GM19455 (cell line): Measurements from ENCODE around the gene SUFU.

ENCODE experiments used
- ATAC-seq: cut with Tn5 transposase; IDR thresholded peaks from one replicate; pipeline ENCODE4 v1.9.1; 2021; ENCODE audit not compliant: unreplicated experiment

The SUFU gene

DNA sequence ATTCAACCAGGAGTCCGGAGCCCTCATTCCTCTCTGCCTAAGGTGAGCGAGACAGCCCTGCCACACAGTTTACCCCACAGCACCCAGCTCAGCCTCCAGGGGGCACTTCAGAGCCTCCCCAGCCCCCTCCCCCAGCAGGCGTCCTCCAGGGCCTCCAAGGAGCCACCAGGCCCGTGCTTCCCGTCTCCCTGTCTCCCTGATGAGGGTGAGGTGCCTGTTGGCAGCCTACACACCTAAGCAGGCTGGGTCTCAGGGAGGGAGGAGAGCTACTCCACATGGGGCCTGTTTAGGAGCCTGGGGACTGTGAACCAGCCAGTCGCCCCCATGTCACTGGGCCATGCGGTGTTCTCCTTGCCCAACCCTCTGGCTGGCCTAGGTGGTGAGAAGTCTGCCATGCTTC, 111.6 kb downstream of the SUFU start:
- ATAC-seq, result no peak

DNA sequence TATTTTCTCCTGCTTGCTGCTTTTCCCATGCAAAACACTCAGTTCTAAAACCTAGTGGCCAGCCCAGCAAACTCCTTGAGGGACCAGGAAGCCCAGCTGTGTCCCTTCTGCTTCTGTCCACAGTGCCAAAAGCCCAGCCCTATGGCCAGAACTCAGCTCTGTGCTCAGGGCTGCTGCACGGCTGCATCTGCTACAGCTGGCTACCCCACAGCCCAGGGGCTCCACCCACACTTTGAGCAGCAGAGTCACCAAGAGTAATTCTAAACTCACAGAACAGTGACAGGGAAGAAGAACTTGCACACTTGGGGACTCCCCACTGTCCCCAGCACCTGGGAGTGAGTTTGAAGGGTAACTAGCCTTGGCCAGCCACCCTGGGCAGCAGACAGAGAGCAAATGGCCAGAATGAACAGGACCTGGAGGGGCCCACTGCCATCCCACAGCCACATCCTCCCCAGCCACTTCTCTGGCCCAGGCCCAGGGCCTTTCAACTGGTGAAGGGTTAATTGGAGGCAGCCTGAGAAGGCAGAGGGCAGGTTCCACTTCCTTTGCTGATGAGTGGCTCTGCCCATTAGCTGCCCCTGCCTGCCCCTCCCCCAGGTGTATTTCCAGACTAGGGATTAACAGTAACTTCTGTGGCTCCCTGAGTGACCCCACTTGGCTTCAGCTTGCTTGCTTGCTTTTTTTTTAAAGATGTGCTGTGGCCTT, 112.4 kb downstream of the SUFU start:
- ATAC-seq, result no peak

DNA sequence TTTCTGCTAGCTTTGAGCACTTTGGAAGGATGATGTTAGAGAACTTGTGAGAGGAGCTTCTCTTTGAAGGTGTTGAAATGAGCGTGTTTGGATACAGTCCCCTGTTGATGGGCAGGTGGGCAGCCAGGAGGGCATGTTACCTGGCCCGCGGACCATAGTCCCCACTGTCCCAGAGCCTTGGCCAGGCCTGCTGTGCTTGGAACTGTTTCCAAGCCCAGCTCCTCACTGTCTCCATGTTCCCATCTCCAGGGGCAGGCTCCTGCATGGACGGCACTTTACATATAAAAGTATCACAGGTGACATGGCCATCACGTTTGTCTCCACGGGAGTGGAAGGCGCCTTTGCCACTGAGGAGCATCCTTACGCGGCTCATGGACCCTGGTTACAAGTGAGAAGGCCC, 113.3 kb downstream of the SUFU start:
- ATAC-seq, result no peak

DNA sequence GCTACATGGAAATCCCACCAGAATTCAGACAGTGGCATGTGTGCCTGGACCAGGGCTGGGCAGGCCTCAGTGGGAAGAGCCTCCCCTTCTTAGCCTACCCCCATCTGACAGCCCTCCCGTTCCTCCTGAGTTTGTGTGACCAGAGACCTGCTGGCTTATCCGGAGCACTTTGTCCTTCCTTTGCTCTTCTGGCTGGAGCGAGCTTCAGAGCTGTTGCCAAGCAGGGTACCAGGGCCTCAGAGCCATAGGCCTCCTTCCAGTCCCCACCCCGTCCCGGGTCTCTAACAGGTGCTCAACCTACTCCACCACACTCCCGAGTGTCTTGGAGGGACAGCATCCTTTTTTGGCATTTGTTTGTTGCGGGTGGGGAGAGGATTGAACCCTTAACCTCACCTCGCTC, 114.0 kb downstream of the SUFU start:
- ATAC-seq, result no peak

DNA sequence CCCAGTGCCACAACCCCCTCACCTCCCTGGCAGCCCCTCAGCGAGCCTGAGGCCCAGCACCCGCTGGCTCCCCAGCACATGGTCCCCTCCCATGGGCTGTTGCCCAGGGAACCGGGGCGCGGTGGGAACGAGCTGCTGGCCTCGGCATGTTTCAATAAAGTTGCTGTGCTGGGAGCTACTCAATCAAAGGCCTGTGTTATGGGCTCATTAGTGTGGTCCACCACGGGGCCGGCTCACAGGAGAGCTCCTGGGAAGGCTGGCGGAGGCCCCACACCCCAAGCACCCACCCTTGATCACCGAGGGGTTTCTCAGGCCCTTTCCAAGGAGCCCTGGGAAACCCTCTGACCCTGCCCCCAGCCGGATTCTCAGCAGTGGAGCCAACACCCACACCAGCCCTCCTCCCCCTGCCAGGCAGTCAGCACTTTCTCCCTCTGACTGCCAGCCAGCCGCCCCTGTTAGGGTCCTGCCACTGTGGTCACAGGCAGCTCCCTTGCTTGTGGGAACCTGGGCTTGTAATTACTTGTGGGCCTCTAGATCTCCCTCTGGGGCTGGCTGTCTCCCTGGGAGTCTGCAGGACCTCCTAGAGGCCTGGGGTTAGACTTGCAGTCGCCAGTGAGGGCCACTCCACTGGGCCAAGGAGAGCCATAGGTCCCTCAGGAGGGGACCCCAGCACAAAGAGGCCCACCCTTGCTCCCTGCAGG, 115.7 kb downstream of the SUFU start:
- ATAC-seq, result no peak

DNA sequence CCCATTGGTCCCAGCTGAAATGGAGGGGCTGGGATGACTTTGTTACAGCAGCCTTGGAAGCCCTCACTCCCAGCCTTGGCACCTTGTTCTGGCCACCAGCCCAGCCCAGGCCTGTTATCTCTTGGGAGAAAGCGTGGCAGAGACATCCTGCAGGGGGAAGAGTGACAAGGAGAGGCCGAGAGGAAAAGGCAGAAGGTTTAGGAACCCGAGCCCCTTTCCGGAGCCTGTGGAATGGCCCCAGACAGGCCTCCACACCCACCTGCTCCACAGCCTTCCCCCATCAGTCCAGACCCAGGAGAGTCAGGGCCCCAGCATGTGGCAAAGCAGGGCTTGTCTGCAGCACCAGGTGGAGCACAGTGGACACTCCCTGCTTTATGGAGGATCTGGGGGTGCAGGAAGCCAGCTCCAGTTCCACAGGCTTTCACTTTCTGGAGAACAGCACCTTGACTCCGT, 116.4 kb downstream of the SUFU start:
- no peak for ATAC-seq

DNA sequence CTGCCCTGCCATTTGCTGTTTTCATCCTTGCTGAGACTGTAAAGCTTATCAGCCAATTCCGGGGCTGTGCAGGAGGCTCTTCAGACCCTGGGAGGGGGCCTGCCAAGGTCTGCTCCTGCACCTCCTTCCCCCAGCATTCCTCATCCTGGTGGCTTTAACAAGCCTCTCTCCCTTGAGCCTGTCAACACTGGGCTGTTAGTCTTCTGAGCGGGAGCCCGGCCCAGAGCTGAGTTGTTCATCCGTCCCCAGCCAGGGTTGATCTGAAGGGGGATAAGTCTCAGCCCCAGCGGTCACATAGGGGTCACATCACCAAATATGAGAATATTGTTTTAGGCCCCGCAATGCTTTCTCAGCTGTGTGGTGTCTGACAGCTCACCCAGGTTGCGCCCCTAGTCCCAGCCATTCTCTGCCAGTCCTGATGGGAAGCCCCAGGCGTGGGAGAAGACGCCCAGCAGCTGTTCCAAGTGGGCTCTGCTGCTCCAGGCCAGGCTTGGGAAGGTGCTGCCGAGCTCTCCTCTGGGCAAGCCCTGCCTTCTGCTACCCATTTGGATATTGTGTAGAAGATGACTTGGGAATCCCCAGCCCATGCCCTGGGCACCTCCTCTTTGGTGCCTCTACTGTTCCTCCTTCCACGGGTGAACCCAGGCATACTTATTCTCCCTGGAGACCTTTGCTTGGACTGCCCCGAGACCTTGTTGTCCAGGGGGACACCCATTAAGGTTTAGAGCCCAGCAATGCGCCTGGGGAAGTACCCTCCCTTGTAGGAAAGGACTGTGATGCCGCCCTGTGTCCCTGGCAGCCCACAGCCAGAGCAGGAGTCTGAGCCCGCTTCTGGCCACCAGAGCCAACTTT, 117.0 kb downstream of the SUFU start:
- no peak for ATAC-seq

DNA sequence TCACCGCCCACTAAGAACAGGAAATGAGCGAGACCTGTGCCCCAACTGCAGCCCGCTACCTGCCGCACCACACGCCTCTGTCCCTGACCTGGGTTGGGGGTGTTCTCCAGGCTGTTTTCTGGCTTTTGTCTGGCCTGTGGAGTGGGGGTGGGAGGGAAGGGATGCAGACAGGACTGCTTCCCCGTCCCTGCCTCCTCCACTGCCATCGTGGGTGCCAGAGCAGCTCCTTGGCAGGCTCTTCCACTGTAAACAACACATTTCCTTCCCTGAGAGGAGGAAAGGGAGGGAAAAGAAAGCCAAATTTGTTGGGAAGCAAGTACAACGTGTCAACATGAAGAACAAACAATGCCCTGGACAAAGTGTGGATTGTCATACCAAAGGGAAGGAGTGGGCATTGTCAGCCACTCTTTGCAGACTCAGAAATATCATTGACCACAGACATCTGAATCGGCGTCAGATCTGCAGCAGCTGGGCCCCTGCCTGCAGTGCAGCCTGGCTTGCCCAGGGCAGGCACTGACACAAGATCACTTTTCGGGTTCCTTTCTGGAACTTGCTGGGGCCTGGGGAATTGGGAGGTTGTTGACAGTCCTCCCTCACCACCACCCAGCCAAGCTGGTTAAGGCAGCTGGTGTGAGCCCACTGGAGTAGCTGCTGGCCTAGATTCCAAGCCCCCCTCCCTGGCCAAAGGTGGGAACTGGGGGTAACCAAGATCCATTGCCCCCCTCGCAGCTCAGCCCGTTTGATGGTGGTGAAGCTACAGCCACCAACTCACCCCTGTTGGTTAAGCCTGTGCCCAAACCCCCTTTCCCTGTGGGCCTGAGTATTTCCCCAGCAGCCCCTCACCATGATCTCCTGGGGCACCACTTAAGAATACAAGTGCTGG, 117.9 kb downstream of the SUFU start:
- ATAC-seq, result no peak

DNA sequence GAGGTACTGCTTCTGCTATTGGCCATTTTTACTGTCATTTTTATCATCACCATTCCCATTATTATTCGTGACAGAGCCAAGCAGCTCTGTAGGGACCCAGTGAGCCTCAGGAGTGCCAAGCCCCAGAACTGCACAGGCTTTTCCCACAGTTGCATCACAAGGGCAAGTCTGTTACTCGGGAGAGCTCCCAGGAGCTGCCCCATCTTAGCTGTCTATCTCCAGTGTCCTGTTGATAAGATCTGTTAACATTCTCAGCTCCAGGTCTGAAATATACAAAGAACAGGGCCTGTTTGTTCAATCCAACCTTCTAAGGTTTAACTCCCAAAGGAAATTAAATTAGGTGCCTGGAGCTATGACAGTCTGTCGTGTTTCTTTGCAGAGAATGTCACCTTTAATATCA, 120.3 kb downstream of the SUFU start:
- no peak for ATAC-seq

DNA sequence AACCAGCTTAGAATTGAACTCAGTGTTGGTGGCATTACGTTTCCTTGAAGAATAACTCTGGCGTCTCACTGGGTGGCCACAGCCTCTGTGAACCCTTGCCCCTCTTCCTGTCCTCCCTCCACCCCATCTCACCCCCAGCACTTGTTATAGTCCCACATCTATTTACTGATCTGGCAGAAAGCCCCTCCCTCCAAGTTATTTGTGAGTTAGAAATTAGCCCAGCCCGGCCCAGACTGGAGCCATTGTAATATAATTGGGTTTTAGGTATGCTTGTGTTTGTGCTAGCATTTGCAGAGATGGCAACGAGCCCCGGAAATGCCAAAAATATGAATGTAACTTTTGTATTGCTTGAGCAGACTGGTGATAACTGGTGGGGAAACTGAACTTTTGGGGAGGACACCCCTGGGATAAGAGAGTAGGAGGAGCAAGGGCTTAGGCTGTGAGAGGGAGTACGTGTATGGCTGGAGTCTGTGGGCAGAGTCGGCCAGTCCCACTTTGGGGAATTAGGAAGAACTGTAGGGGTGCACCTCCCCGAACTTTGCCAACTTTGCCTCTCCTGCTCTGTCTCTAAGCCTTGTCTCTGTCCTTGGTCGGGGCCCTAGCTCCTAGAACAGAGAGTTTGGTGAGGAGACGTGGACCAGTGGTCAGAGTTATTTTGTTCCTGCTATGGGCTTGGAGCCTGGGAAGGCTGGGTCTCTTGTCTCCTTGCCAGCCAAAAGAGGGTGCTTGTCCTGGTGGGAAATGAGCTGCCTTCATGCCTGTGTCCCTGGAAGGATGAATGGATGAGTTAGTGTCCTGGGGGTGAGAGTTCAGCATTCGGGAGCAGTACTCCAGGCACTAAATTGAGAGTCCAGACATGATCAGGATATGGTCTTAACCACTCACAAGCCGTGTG, 121.2 kb downstream of the SUFU start:
- no peak for ATAC-seq

DNA sequence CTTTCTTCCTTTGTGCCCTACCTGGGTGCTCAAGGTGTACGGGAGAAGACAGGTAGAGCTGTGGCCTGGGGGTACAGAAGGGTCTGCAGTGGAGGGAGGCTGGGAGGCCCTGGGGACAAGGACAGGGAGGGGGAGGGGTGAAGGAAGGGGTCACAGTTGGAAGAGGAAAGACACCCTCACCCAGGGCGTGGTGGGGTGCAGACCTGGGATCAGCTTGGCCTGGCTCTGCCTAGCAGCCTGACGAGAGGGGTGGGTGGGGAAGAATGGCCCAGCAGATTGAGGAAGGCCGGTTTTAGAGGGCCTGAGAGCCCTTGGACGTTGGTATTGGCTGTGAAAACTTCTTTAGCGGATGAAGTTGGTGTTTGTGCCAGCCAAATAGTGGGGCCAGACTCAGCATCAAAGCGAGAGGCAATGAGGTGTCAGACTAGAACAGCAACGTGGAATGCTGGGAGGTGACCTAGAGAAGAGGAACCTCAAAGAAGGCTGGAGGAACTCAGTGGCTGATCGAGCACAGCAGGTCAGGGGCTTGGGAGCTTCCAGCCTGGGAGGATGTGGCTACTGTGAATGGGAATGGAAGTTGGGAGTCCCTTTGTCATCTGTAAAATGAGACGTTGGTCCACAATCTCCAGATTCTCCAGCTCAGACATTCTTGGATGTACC, 122.4 kb downstream of the SUFU start:
- ATAC-seq, result no peak

DNA sequence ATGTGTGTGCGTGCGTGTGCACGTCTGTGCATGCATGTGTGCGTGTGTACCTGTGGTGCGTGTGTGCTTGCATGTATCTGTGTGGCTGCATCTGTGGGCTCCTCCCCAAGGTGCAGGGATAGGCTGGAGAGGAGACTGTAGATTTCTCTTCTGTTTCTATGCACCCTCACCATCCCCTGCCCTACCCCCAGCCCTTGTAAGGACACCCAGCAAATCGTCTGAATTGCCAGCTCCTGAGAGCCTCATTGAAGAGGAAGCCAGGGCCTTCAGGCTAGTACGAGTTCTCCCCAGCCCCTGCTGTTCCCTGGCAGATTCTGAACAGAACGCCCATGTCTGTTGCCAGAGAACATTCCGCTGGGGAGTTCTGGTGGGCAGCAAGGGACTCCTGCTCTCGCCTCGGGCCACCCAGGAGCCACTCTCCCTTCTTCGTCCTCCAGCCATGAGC, 123.5 kb downstream of the SUFU start:
- no peak for ATAC-seq

DNA sequence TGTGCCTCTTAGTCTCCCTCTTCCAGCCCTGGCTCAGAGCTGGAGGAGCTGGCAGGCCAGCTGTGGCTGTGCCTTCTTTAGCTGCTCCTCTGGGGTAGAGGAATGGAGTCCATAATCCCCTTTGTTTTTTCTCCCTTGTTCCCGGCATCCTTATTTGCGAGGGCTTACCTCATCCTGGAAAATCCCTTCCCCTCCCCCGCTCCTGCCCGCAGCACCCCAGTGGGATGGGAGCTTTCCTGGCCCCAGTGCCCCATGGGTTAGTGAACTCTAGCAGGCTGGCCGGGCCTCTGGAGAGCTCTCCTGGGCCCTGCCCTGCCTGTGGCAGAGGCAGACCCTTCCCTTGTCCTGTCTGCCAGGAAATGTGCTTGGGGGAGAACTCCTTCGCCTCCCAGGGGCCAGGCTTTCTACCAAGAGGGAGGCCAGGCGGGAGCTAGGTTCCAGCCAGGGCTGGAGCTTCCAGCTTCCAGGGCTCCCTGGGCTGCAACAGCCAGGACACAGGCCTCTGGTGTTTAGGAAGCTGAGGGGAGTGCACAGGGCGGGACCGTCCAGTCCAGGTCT, 124.0 kb downstream of the SUFU start:
- ATAC-seq, result no peak

DNA sequence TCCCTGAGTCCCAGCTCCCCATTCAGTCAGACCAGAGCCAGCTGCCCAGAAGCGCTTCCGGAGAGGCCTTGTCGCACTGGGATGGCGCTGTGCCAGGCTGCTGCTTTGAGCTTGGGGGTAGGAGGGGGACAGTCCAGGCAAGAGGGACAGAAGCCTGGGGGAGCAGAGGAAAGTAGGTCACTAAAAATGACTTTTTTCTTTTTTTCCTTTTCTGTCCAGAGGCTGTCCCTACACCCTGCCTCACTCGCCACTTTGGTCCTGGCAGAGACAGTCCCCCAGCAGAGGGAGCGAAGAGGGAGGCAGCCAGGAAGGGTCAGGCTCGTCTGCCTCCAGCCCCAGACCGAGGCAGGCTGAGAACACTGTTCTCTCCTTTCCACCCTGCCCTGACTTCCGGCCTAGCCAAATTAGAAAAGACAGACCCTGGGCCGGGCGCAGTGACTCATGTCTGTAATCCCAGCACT, 124.7 kb downstream of the SUFU start:
- no peak for ATAC-seq

DNA sequence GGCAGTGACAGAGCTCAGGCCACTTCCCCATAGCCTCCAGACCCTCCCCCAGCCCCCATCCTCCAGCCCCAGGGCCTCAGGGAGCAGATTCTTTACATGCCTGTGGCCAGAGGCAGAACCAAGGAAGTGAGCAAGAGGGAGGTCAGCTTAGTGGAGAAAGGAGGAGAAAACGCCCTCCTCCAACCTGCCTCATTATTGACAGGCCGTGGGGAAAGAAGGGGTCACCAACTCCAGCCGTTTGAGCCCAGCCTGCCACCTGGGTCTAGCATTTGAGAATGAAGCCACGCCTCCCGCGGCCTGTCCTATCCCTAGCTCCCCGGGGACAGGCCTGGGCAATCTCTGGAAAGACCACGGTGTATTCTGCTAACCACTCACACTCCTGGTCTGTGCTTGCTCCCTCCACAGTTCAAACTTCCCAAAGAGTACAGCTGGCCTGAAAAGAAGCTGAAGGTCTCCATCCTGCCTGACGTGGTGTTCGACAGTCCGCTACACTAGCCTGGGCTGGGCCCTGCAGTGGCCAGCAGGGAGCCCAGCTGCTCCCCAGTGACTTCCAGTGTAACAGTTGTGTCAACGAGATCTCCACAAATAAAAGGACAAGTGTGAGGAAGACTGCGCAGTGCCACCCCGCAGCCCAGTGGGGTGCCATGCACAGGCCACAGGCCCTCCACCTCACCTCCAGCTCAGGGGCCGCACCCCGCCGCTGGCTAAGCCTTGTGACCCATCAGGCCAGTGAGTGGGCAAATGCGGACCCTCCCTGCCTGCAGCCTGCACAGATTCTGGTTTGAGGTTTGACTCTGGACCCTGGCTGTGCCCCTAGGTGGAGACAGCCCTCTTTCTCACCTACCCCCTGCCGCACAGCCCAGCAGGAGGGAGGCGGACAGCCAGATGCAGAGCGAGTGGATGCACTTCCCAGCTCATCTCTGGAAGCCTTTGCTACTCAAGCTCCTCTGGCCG, 126.2 kb downstream of the SUFU start:
- ATAC-seq, result no peak

DNA sequence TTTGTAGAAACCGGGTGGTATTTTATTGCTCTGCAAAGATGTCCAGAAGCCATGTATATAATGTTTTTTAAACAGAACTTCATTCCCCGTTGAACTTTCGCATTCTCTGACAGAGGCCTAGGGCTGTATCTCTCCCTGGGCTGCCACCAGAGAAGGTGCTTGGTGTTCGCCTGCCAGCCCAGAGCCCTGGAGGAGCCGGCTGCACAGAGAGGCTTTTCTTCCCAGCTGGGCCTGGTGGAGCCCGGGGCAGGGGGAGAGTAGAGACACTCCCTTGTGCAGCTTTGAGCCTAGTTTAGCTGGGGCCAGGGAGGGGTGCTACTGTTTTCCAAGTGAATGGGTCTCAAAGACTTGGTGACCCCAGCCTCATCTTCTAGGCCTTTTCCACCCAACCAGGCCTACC, 126.9 kb downstream of the SUFU start:
- ATAC-seq, result no peak

DNA sequence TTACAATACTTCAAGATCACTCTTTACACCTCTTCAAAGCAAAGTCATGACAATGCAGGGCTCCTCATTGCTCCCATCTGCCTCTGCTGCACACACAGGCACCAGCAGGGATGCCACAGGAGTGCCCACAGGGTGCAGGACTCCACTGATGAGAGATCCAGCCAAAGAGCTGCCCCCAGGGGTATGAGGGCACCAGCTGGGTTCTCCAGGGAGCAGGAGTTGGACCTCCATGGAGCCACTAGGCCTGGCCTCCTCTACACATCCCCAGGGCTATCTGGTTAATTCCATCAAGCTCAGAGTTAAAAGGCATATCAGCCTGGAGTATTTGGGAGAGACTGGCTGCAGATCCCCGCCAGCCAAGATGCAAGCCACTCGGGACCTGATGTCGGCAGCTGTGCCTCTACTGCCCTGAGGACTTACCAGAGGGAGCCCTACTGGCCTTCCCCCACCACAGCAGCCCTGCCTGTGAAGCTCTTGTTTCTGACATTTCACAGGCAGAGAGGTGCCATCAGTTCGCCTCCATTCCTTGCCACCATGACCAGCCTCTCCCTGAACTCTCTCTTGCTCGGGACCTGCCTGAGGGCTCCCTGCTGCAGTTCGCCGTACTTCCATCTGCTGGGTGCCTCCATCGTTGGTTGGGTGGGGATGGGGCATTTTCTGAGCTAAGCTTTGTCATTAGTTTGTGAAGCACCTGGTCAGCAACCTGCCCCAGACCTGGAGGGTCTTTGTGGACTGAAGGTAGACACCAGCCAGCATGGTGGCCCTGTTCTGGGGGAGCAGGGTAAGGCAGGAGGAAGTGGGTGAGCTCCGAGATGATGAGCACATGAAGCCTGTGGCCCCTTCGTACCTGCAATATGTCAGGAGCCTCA, 128.0 kb downstream of the SUFU start:
- ATAC-seq, result no peak
